Naive thymus-derived CD4-positive, alpha-beta T cell (primary cell): Measurements from ENCODE around the gene NRXN2. TPM values are rescaled to one million over a fixed set of nuclear protein-coding genes. Genes with fewer than 3 reads are reported as not detected.

Experiments used
- ATAC-seq: fragments of 150-1000 bp; cut with Tn5 transposase; 2 replicates; pipeline ENCODE4 v1.10.0; 2021; ENCODE audit warnings: mild to moderate bottlenecking, moderate library complexity
- CTCF ChIA-PET: fragments of 350-600 bp; sonication (Branson Sonifier 250); formaldehyde crosslinking; loops from one replicate; lab custom pipeline; 2021; ENCODE audit warnings: antibody characterized with exemption; lab: Charles Lee
- POLR2A ChIA-PET: fragments of 350-600 bp; sonication (Branson Sonifier 250); formaldehyde crosslinking; loops from one replicate; lab custom pipeline; 2021; ENCODE audit warnings: antibody characterized with exemption, inconsistent platforms; lab: Charles Lee
- DNase-seq, 9 donors: peaks; one replicate each; pipeline versions ENCODE4 v3.0.0 to v3.0.0-alpha.2; 2020 to 2022; ENCODE audit warnings: mixed read lengths in 1 of 9
- H3K27ac ChIP-seq: one replicate; pipeline ENCODE4 v1.7.0; 2013; ENCODE audit warnings: mild to moderate bottlenecking, low read depth, low read length, moderate library complexity
- H3K27me3 ChIP-seq, 2 donors: one replicate each; pipeline ENCODE4 v1.7.0; 2013; ENCODE audit warnings: low read length in 2 of 2, mild to moderate bottlenecking in 2 of 2, moderate library complexity in 2 of 2; ENCODE audit not compliant: control insufficient read depth in 2 of 2, insufficient read depth in 2 of 2
- H3K36me3 ChIP-seq, 3 experiments: 1 replicate in 2 of 3; 2 replicates in 1 of 3; pipeline ENCODE4 v1.7.0; 2013; ENCODE audit warnings: low read length in 3 of 3, mild to moderate bottlenecking in 3 of 3, moderate library complexity in 1 of 3; ENCODE audit not compliant: insufficient read depth in 3 of 3, control insufficient read depth in 2 of 3
- H3K4me1 ChIP-seq, 2 donors: one replicate each; pipeline ENCODE4 v1.7.0; 2013; ENCODE audit warnings: low read length in 2 of 2, mild to moderate bottlenecking in 2 of 2, moderate library complexity in 1 of 2; ENCODE audit not compliant: control insufficient read depth in 2 of 2, insufficient read depth in 2 of 2
- H3K4me3 ChIP-seq: 2 replicates; pipeline ENCODE4 v1.7.0; 2013; ENCODE audit warnings: mild to moderate bottlenecking, low read length
- H3K9me3 ChIP-seq, 3 experiments: 1 replicate in 2 of 3; 2 replicates in 1 of 3; pipeline ENCODE4 v1.7.0; 2013; ENCODE audit warnings: low read length in 3 of 3; ENCODE audit not compliant: control insufficient read depth in 2 of 3
- H3K27ac Mint-ChIP-seq, 9 donors: one replicate each; pipeline ENCODE4 v1.8.0; 2020 to 2022; ENCODE audit warnings: mixed read lengths in 9 of 9, mild to moderate bottlenecking in 8 of 9, moderate library complexity in 5 of 9, inconsistent platforms in 2 of 9
- H3K27me3 Mint-ChIP-seq, 5 donors: one replicate each; pipeline ENCODE4 v1.8.0; 2021 to 2022; ENCODE audit warnings: mixed read lengths in 5 of 5, mild to moderate bottlenecking in 1 of 5
- H3K36me3 Mint-ChIP-seq, 5 donors: one replicate each; pipeline ENCODE4 v1.8.0; 2020 to 2022; ENCODE audit warnings: mixed read lengths in 5 of 5, mild to moderate bottlenecking in 3 of 5, inconsistent platforms in 1 of 5
- H3K4me1 Mint-ChIP-seq, 7 donors: one replicate each; pipeline ENCODE4 v1.8.0; 2020 to 2022; ENCODE audit warnings: mixed read lengths in 7 of 7, mild to moderate bottlenecking in 3 of 7, inconsistent platforms in 1 of 7
- H3K4me3 Mint-ChIP-seq, 10 donors: one replicate each; pipeline ENCODE4 v1.8.0; 2020 to 2022; ENCODE audit warnings: mild to moderate bottlenecking in 10 of 10, mixed read lengths in 10 of 10, moderate library complexity in 6 of 10, inconsistent platforms in 2 of 10
- H3K9me3 Mint-ChIP-seq, 11 donors: one replicate each; pipeline ENCODE4 v1.8.0; 2020 to 2022; ENCODE audit warnings: mixed read lengths in 11 of 11, mild to moderate bottlenecking in 4 of 11, inconsistent platforms in 1 of 11, moderate library complexity in 1 of 11
- intact Hi-C, 2 donors: fragments of 100-400 bp; cut with micrococcal nuclease; formaldehyde crosslinking; loops; one replicate each; pipeline ENCODE4 v1.15.1; 2023
- polyA plus RNA-seq, 2 donors: library from polyadenylated mRNA; unstranded; fragments of 300-500 nt; fragmentation: Illumina TruSeq; gene quantifications; one replicate each; pipeline ENCODE4 v1.2.3, GENCODE V29; 2021
- total RNA-seq, 6 experiments: library from RNA in 5 of 6; stranded (reverse) in 5 of 6; gene quantifications; 1 replicate in 5 of 6; 2 replicates in 1 of 6; pipeline ENCODE4 v1.2.3 and lab custom pipeline; 2021 to 2026

NRXN2 gene
- total and polyA plus RNA-seq, 7 experiments from 2014 or later = 0.07 to 0.71 (median 0.27) TPM; not detected in 4

GRCh38 chr11:64601605-64602465 is 121.2 kb downstream of the NRXN2 start:
- H3K27me3 Mint-ChIP-seq = no peaks in the 10 kb centered on the region
- Histone ChIP-seq H3K4me1 (no peaks in the 10 kb centered on the region), H3K27ac (no peak overlapping the region), H3K9me3 (no peaks in the 10 kb centered on the region), H3K4me3 (no peak overlapping the region), H3K27me3 (no peaks in the 10 kb centered on the region), H3K36me3 (no peaks in the 10 kb centered on the region)
- H3K4me3 Mint-ChIP-seq = no peak overlapping the region
- H3K36me3 Mint-ChIP-seq = no peaks in the 10 kb centered on the region
- peaks cover 0 to 2% (median 0%) of the 10 kb centered on the region in 7 donors for H3K4me1 Mint-ChIP-seq
- ATAC-seq (no peak), DNase-seq (no peak)
- ChIA-PET CTCF (no interaction called here), POLR2A (no interaction called here)
- H3K27ac Mint-ChIP-seq = no peak overlapping the region
- intact Hi-C loops = no loop called here
- no peaks in the 10 kb centered on the region for H3K9me3 Mint-ChIP-seq

GRCh38 chr11:64600281-64600992 is 122.6 kb downstream of the NRXN2 start:
- Histone ChIP-seq H3K9me3 (no peaks in the 10 kb centered on the region), H3K27me3 (no peaks in the 10 kb centered on the region), H3K36me3 (no peaks in the 10 kb centered on the region), H3K27ac (no peak overlapping the region), H3K4me3 (no peak overlapping the region), H3K4me1 (no peaks in the 10 kb centered on the region)
- no peak overlapping the region for H3K27ac Mint-ChIP-seq
- H3K4me3 Mint-ChIP-seq = no peak overlapping the region
- H3K36me3 Mint-ChIP-seq = no peaks in the 10 kb centered on the region
- CTCF ChIA-PET = no interaction called here
- H3K27me3 Mint-ChIP-seq = no peaks in the 10 kb centered on the region
- POLR2A ChIA-PET = no interaction called here
- no peaks in the 10 kb centered on the region for H3K9me3 Mint-ChIP-seq
- peaks cover 0 to 2% (median 0%) of the 10 kb centered on the region in 7 donors for H3K4me1 Mint-ChIP-seq
- intact Hi-C loops = no loop called here
- DNase-seq (no peak), ATAC-seq (no peak)

- Mint-ChIP-seq H3K4me3 (no peak overlapping the region), H3K4me1 (peaks cover 0 to under 1% (median 0%) of the 10 kb centered on the region in 7 donors), H3K9me3 (no peaks in the 10 kb centered on the region), H3K36me3 (no peaks in the 10 kb centered on the region), H3K27ac (no peak overlapping the region), H3K27me3 (no peaks in the 10 kb centered on the region)
- intact Hi-C loops = no loop called here
- no peaks in the 10 kb centered on the region for H3K9me3 ChIP-seq
- H3K4me1 ChIP-seq = no peaks in the 10 kb centered on the region
- ChIA-PET POLR2A (no interaction called here), CTCF (no interaction called here)
- no peak overlapping the region for H3K4me3 ChIP-seq
- DNase-seq = no peak
- H3K36me3 ChIP-seq = no peaks in the 10 kb centered on the region
- H3K27ac ChIP-seq = no peak overlapping the region
- H3K27me3 ChIP-seq = no peaks in the 10 kb centered on the region
- no peak for ATAC-seq
These were observed 123.2 kb downstream of the NRXN2 start for GRCh38 chr11:64599698-64600211.

DNA sequence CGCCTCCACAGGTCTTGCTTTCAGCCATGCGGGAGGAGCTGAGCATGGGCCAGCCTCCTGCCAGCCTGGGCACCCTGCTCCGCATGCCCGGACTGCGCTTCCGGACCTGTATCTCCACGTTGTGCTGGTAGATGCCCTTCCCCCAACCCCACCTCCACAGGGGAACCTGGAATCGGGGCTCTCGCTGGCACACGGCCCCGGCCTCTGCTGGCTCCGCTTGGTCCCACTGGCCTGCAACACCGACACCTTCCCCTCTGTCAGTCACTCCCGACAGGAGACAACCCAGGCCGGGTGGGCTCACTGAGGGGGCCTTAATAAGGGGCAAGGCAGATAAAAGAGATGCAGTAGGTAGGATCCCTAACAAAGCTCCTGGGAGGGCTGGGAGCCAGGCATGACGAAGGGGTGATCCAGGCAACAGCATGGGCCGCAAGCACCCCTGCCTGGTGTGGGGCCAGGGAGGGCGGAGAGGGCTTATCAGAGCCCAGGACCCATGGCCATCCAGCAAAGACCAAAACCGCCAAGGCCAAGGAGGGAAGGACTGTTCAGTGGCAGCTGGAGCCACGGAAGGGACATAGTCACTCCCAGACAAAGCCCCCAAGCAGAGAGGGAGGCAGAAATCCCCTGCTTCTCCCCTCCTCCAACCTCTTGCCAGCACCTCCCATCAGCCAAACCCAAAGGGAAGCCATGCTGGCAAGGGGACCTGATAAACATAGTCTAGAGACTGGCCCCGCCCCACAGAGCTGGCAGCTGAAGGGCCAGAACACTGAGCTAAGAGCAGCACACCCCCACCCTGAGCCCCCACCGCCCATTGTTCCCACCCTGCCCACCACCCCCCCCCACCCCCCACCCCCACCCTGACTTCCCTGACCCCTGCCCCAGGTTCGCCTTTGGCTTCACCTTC is 124.0 kb downstream of the NRXN2 start:
- Mint-ChIP-seq H3K27ac (no peak overlapping the region), H3K4me1 (no peaks in the 10 kb centered on the region), H3K36me3 (no peaks in the 10 kb centered on the region), H3K4me3 (no peak overlapping the region), H3K27me3 (no peaks in the 10 kb centered on the region), H3K9me3 (no peaks in the 10 kb centered on the region)
- Histone ChIP-seq H3K4me1 (no peaks in the 10 kb centered on the region), H3K36me3 (no peaks in the 10 kb centered on the region), H3K9me3 (no peaks in the 10 kb centered on the region), H3K27ac (no peak overlapping the region), H3K4me3 (no peak overlapping the region), H3K27me3 (no peaks in the 10 kb centered on the region)
- CTCF ChIA-PET = no interaction called here
- POLR2A ChIA-PET = no interaction called here
- no peak for ATAC-seq
- no peak for DNase-seq
- intact Hi-C loops = no loop called here

DNA sequence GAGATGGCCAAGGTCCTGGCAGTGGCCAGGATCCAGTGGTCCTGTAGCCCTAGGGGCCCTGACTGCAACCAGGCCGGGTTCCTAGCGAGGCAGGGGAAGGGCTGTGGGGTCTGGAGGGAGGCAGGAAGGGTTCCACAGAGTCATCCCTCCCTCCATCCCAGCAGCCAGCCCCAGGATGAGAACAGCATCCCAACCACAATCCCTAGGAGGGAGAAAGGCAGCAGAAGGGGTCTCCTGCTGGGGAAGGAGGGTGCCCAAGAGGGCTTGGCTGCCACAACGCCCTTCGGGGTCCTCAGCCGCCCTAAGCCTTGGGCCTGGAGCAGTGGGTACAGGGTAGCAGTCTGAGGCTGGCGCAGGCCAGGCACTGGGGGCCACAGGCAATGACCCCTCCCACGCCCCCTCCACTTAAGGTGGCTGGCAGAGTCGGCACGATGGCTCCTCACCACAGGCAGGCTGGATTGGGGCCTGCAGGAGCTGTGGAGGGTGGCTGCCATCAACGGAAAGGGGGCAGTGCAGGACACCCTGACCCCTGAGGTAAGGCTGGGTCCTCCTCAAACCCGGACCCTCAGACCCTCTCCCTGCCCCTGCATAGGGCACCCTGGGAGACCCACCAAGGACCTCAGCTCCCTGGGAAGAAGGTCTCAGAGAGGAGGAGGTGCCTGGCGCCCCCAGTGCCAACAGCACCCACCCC is 124.7 kb downstream of the NRXN2 start:
- Histone ChIP-seq H3K27me3 (no peaks in the 10 kb centered on the region), H3K4me3 (no peak overlapping the region), H3K36me3 (no peaks in the 10 kb centered on the region), H3K27ac (no peak overlapping the region), H3K4me1 (no peaks in the 10 kb centered on the region), H3K9me3 (no peaks in the 10 kb centered on the region)
- ChIA-PET POLR2A (no interaction called here), CTCF (no interaction called here)
- ATAC-seq (no peak), DNase-seq (no peak)
- intact Hi-C loops = no loop called here
- H3K36me3 Mint-ChIP-seq = no peaks in the 10 kb centered on the region
- no peak overlapping the region for H3K27ac Mint-ChIP-seq
- H3K4me3 Mint-ChIP-seq = no peak overlapping the region
- H3K9me3 Mint-ChIP-seq = no peaks in the 10 kb centered on the region
- no peaks in the 10 kb centered on the region for H3K4me1 Mint-ChIP-seq
- no peaks in the 10 kb centered on the region for H3K27me3 Mint-ChIP-seq

DNA sequence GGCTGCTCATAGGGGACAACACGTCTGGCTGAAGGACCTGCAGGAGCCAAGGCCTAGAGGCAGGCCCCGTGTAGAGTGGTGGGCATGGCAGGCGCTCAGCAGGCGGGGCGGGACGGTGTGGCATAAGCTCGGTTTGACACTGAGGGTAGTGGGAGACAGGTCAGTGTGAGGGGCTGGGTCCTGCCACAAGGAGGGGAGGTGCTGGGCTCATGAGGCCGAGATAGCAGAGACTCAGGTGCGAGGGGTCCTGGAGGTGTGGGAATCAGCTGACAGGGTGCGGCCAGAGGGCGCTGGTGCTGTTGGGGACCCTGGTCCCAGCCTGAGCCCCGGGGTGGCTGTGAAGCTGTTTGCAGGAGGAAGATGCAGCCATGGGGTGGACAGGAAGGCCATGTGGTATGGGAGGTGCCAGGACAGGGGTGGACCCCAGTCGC is 125.3 kb downstream of the NRXN2 start:
- no peak overlapping the region for H3K27ac Mint-ChIP-seq
- DNase-seq (no peak), ATAC-seq (no peak)
- intact Hi-C loops = no loop called here
- no peaks in the 10 kb centered on the region for H3K36me3 ChIP-seq
- no peak overlapping the region for H3K27ac ChIP-seq
- H3K9me3 Mint-ChIP-seq = no peaks in the 10 kb centered on the region
- no peaks in the 10 kb centered on the region for H3K4me1 ChIP-seq
- H3K27me3 Mint-ChIP-seq = no peaks in the 10 kb centered on the region
- no peaks in the 10 kb centered on the region for H3K27me3 ChIP-seq
- no peak overlapping the region for H3K4me3 ChIP-seq
- no peak overlapping the region for H3K4me3 Mint-ChIP-seq
- POLR2A ChIA-PET = interaction anchor here (1.1 kb wide), 1 partner anchor 17 kb away, joined by 3 read pairs; no protein-coding TSS in a partner anchor
- H3K36me3 Mint-ChIP-seq = no peaks in the 10 kb centered on the region
- no peaks in the 10 kb centered on the region for H3K4me1 Mint-ChIP-seq
- CTCF ChIA-PET = no interaction called here
- no peaks in the 10 kb centered on the region for H3K9me3 ChIP-seq
